Stomach (tissue), 4 donors: ENCODE results near the gene GSDME.

Experiments used
- POLR2A ChIP-seq, 4 donors: fragments of 450-650 bp; IDR thresholded peaks; one replicate each; pipeline ENCODE4 v1.6.1; 2016; ENCODE audit warnings: antibody characterized with exemption in 4 of 4, control low read depth in 2 of 4, mild to moderate bottlenecking in 1 of 4, moderate library complexity in 1 of 4
- POLR2AphosphoS5 ChIP-seq, 3 donors: sonication (generic); formaldehyde crosslinking; IDR thresholded peaks; one replicate each; pipeline ENCODE4 v1.6.1; 2016; ENCODE audit warnings: antibody characterized with exemption in 3 of 3
- TF ChIP-seq, protein P1 (sequence below), 7 experiments: fragments of 450-650 bp in 4 of 7; fragments of 200-600 bp in 3 of 7; sonication (generic) in 3 of 7; IDR thresholded peaks; one replicate each; pipeline ENCODE4 v1.5.1; 2016 to 2019; ENCODE audit warnings: antibody characterized with exemption in 7 of 7, control low read depth in 2 of 7, mild to moderate bottlenecking in 1 of 7

DNA sequence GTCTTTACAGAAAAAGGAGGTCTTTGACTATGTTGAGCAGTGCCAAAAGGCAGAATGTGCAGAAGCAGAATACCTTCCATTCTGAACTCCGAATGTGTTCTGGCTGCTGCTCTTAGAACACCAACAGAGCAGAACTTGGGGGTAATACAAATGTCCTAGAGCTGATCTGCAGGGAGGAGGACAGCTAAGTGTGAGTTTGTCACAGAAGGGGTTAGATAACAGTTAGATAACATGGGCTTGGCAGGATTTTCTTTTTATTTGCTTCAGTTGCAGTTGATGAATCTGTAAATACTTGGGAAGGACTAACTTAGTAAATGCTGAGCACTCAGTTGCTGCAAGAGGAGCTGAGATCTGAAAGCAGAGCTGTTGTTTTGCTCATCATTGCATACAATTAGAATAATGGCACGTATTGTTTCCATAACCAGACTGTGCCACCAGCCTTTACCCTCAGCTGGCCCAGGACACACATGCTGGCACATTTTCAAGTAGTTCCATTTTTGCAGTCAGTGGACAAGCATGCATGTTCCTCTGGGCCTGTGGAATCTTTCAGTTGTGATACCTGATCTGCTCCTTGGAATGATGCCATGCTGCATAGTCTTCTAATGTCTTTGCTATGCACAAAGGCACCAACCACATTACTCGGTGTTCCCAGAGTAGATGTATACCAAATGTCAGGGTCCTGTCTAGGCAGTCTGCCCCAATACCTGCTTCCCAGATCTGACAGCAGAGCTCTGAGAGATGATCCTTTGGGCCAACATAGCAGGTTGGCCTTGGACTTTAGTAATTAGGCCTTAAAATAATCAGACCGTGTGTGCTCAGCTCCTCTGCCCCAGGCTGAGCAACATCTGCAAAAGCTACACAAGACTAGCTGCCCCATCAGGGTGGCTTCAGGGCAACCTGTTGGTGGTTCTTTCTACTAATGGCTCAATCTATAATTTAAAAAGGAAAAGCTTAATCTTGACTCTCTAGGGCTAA, 55.7 kb downstream of the GSDME start:
- TF ChIP-seq, protein P1, sequence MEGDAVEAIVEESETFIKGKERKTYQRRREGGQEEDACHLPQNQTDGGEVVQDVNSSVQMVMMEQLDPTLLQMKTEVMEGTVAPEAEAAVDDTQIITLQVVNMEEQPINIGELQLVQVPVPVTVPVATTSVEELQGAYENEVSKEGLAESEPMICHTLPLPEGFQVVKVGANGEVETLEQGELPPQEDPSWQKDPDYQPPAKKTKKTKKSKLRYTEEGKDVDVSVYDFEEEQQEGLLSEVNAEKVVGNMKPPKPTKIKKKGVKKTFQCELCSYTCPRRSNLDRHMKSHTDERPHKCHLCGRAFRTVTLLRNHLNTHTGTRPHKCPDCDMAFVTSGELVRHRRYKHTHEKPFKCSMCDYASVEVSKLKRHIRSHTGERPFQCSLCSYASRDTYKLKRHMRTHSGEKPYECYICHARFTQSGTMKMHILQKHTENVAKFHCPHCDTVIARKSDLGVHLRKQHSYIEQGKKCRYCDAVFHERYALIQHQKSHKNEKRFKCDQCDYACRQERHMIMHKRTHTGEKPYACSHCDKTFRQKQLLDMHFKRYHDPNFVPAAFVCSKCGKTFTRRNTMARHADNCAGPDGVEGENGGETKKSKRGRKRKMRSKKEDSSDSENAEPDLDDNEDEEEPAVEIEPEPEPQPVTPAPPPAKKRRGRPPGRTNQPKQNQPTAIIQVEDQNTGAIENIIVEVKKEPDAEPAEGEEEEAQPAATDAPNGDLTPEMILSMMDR (IDR thresholded peaks at IDR 0.05) = no peak
- TF ChIP-seq POLR2AphosphoS5 (IDR thresholded peaks at IDR 0.05) (no peak), POLR2A (IDR thresholded peaks at IDR 0.05) (no peak)
